K562 (cell line): ENCODE results near the gene SNIP1. TPM values are rescaled to one million over a fixed set of nuclear protein-coding genes. Genes with fewer than 3 reads are reported as not detected.

Experiments
- C11orf30 ChIP-seq: fragments of 450-650 bp; IDR thresholded peaks from 2 replicates; pipeline ENCODE4 v1.6.1; 2016; ENCODE audit warnings: low read depth, mild to moderate bottlenecking
- CREB1 ChIP-seq, 2 experiments: sonication (generic) in 1 of 2; formaldehyde crosslinking in 1 of 2; IDR thresholded peaks; 2 replicates each; pipeline versions ENCODE4 v1.6.1 to v1.8.0; 2012 to 2022; ENCODE audit warnings: inconsistent platforms in 1 of 2, mild to moderate bottlenecking in 1 of 2, missing genetic modification reagents in 1 of 2, moderate library complexity in 1 of 2
- GABPB1 ChIP-seq: sonication (generic); formaldehyde crosslinking; IDR thresholded peaks from 2 replicates; pipeline ENCODE4 v1.8.0; 2022; ENCODE audit warnings: mild to moderate bottlenecking, missing genetic modification reagents
- HNRNPUL1 ChIP-seq: fragments of 200-400 bp; formaldehyde crosslinking; IDR thresholded peaks from 2 replicates; pipeline ENCODE4 v1.6.1; 2017; ENCODE audit warnings: low read length
- JUND ChIP-seq, 2 experiments: IDR thresholded peaks; 2 replicates in 1 of 2; 3 replicates in 1 of 2; pipeline ENCODE4 v1.6.1; 2011; ENCODE audit warnings: borderline replicate concordance in 2 of 2, low read depth in 2 of 2, low read length in 2 of 2, improper control_type of control experiment in 1 of 2, missing biosample characterization in 1 of 2, missing genetic modification characterization in 1 of 2, missing genetic modification reagents in 1 of 2
- KLF13 ChIP-seq: fragments of 450-650 bp; IDR thresholded peaks from 2 replicates; pipeline ENCODE4 v1.6.1; 2016; ENCODE audit warnings: missing genetic modification characterization, low read depth, mild to moderate bottlenecking, missing compliant biosample characterization, moderate library complexity, borderline replicate concordance
- KLF6 ChIP-seq: fragments of 250-450 bp; sonication (Bioruptor Pico); IDR thresholded peaks from 2 replicates; pipeline ENCODE4 v1.4.0; 2020; ENCODE audit warnings: mild to moderate bottlenecking, moderate library complexity, borderline replicate concordance
- MAZ ChIP-seq, 2 experiments: fragments of 450-650 bp in 1 of 2; sonication (generic) in 1 of 2; formaldehyde crosslinking; IDR thresholded peaks in 1 of 2; conservative IDR thresholded peaks in 1 of 2; 2 replicates each; pipeline versions ENCODE4 v1.4.0 to v1.5.0; 2020; ENCODE audit warnings: mild to moderate bottlenecking in 1 of 2, missing genetic modification reagents in 1 of 2
- MTA2 ChIP-seq: fragments of 450-650 bp; IDR thresholded peaks from 2 replicates; pipeline ENCODE4 v1.6.1; 2016; ENCODE audit warnings: low read depth
- PML ChIP-seq: IDR thresholded peaks from 2 replicates; pipeline ENCODE4 v1.6.1; 2012; ENCODE audit warnings: low read length, inconsistent platforms
- POLR2AphosphoS5 ChIP-seq: IDR thresholded peaks from 2 replicates; pipeline ENCODE4 v1.6.1; 2011; ENCODE audit warnings: mild to moderate bottlenecking, low read depth, low read length, moderate library complexity; ENCODE audit not compliant: control insufficient read depth, insufficient read depth
- RCOR1 ChIP-seq, 2 experiments: IDR thresholded peaks; 2 replicates each; pipeline ENCODE4 v1.6.1; 2012; ENCODE audit warnings: low read depth in 2 of 2, low read length in 2 of 2, borderline replicate concordance in 1 of 2, improper control_type of control experiment in 1 of 2
- SRF ChIP-seq, 2 experiments: fragments of 250-450, 450-650 bp in 1 of 2; sonication (Bioruptor Pico) in 1 of 2; sonication (generic) in 1 of 2; formaldehyde crosslinking; IDR thresholded peaks; 2 replicates each; pipeline versions ENCODE4 v1.5.0 to v1.5.1; 2020 to 2022; ENCODE audit warnings: mild to moderate bottlenecking in 1 of 2, missing genetic modification reagents in 1 of 2
- TAL1 ChIP-seq: fragments of 450-650 bp; IDR thresholded peaks from 2 replicates; pipeline ENCODE4 v1.6.1; 2016; ENCODE audit warnings: mild to moderate bottlenecking
- ZFX ChIP-seq: sonication (generic); formaldehyde crosslinking; IDR thresholded peaks from 2 replicates; pipeline ENCODE4 v1.8.0; 2022; ENCODE audit warnings: mild to moderate bottlenecking, missing genetic modification reagents, moderate library complexity
- ZNF12 ChIP-seq: sonication (generic); formaldehyde crosslinking; IDR thresholded peaks from 2 replicates; pipeline ENCODE4 v1.4.0; 2020; ENCODE audit warnings: mild to moderate bottlenecking, missing genetic modification reagents
- ZNF121 ChIP-seq: sonication (generic); formaldehyde crosslinking; conservative IDR thresholded peaks from 2 replicates; pipeline ENCODE4 v1.8.0; 2022; ENCODE audit warnings: missing genetic modification reagents
- polyA plus RNA-seq, 8 experiments: library from polyadenylated mRNA; depleted of rRNA in 4 of 8; stranded (reverse) in 5 of 8; unstranded in 3 of 8; fragments of >200 nt; fragmentation: Nextera tagmentation in 2 of 8; fragmentation: Illumina TruSeq in 1 of 8; extraction: Ambion mirVana in 2 of 8; extraction: Trizol in 1 of 8; gene quantifications; 2 replicates each; pipeline versions ENCODE4 v1.2.1 to v1.2.3, GENCODE V29; 2011 to 2014; ENCODE audit warnings: inconsistent platforms in 1 of 8, missing spikeins in 1 of 8
- total RNA-seq, 7 experiments: library from RNA; depleted of rRNA in 6 of 7; stranded (reverse); fragments of >200 nt in 6 of 7; fragmentation: Illumina TruSeq in 2 of 7; extraction: Trizol in 2 of 7; gene quantifications; 2 replicates each; pipeline versions ENCODE4 v1.2.1 to v1.2.3, GENCODE V29; 2011 to 2021; ENCODE audit warnings: low replicate concordance in 1 of 7
- TF ChIP-seq, protein P1 (sequence below): sonication (generic); formaldehyde crosslinking; IDR thresholded peaks from 2 replicates; pipeline ENCODE4 v1.8.0; 2022; ENCODE audit warnings: missing genetic modification reagents, mild to moderate bottlenecking, moderate library complexity, borderline replicate concordance
- TF ChIP-seq, protein P2 (sequence below), 2 experiments: fragments of 450-650 bp; conservative IDR thresholded peaks; 2 replicates each; pipeline ENCODE4 v1.6.1; 2017; ENCODE audit warnings: mild to moderate bottlenecking in 2 of 2, moderate library complexity in 2 of 2
- TF ChIP-seq, protein P3 (sequence below): fragments of 200-800 bp; sonication (Bioruptor generic); IDR thresholded peaks from 2 replicates; pipeline ENCODE4 v1.6.1; 2017; ENCODE audit warnings: missing genetic modification characterization, missing compliant biosample characterization
- TF ChIP-seq, protein P4 (sequence below): fragments of 250-450 bp; sonication (Bioruptor Pico); IDR thresholded peaks from 2 replicates; pipeline ENCODE4 v1.8.0; 2021; ENCODE audit warnings: borderline replicate concordance, mild to moderate bottlenecking, moderate library complexity; ENCODE audit not compliant: poor library complexity, severe bottlenecking

SNIP1 gene
- total and polyA plus RNA-seq, 9 of the 15 experiments (the other 6 are each of a cell fraction or from before 2014, with no cell fraction given), result 2.9 to 25.9 (median 14.6) TPM

DNA sequence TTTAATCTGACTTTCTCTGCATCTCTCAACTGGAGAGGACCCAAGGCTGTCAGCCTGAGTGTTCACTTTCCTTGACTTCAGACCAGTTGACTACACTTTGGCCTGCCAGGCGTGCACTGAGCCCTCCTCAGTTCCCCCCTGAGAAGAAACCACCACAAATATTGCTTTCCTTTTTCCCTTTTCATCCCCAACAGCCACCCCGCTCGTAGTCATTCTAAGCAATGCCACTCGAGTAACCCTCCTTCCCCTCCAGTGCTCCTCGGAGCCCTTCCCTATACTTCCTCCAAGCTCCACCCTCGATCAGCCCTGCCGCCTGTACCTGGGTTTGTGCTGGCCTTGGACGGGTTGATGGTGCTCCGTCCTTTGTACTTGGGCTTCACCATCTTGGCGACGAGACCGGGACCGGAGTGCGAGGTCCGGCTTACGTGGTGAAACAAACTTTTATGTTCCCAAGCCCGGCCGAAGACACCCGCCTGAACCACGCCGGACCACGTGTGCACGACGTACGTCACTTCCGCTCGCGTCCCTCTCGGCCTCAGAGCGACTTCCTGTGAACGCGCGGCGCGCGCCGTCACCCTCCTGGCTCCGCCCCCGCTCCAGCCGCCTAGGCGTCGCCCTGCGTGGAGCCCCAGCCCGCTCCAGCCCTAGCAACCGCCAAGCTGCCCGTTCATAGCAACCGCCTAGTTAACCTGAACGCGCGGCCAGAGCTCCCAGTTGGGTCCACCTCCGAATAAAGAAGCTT, 41.5 kb upstream of the SNIP1 start, which contains the start of gene GNL2 (continued):
- TF ChIP-seq, protein P1, sequence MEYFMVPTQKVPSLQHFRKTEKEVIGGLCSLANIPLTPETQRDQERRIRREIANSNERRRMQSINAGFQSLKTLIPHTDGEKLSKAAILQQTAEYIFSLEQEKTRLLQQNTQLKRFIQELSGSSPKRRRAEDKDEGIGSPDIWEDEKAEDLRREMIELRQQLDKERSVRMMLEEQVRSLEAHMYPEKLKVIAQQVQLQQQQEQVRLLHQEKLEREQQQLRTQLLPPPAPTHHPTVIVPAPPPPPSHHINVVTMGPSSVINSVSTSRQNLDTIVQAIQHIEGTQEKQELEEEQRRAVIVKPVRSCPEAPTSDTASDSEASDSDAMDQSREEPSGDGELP (CRISPR knock-in tag), result peak; percentile 95
- TF ChIP-seq C11orf30, result peak; percentile 88
- TF ChIP-seq POLR2AphosphoS5, result peak; percentile 84
- TF ChIP-seq CREB1 (IDR thresholded peaks at IDR 0.05), result peak; percentile 91
- TF ChIP-seq CREB1 (CRISPR knock-in tag; IDR thresholded peaks at IDR 0.05), result peak; percentile 95
- TF ChIP-seq ZNF12 (CRISPR knock-in tag), result peak; percentile 71; the same call in 1 of the 2 replicates
- TF ChIP-seq, protein P2, sequence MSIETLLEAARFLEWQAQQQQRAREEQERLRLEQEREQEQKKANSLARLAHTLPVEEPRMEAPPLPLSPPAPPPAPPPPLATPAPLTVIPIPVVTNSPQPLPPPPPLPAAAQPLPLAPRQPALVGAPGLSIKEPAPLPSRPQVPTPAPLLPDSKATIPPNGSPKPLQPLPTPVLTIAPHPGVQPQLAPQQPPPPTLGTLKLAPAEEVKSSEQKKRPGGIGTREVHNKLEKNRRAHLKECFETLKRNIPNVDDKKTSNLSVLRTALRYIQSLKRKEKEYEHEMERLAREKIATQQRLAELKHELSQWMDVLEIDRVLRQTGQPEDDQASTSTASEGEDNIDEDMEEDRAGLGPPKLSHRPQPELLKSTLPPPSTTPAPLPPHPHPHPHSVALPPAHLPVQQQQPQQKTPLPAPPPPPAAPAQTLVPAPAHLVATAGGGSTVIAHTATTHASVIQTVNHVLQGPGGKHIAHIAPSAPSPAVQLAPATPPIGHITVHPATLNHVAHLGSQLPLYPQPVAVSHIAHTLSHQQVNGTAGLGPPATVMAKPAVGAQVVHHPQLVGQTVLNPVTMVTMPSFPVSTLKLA (conservative IDR thresholded peaks at IDR 0.05), result peak; percentile 100
- TF ChIP-seq MAZ (CRISPR knock-in tag; conservative IDR thresholded peaks at IDR 0.05 in 1 of 2, IDR thresholded peaks at IDR 0.05 in 1 of 2), result peak; percentile 73 to 74
- TF ChIP-seq, protein P3, sequence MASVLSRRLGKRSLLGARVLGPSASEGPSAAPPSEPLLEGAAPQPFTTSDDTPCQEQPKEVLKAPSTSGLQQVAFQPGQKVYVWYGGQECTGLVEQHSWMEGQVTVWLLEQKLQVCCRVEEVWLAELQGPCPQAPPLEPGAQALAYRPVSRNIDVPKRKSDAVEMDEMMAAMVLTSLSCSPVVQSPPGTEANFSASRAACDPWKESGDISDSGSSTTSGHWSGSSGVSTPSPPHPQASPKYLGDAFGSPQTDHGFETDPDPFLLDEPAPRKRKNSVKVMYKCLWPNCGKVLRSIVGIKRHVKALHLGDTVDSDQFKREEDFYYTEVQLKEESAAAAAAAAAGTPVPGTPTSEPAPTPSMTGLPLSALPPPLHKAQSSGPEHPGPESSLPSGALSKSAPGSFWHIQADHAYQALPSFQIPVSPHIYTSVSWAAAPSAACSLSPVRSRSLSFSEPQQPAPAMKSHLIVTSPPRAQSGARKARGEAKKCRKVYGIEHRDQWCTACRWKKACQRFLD (CRISPR knock-in tag), result 0 out of 2 replicates have a peak, but pooled peaks have one; percentile 24
- TF ChIP-seq, protein P4, sequence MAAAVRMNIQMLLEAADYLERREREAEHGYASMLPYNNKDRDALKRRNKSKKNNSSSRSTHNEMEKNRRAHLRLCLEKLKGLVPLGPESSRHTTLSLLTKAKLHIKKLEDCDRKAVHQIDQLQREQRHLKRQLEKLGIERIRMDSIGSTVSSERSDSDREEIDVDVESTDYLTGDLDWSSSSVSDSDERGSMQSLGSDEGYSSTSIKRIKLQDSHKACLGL (CRISPR knock-in tag), result peak; percentile 93
- peak; percentile 46; the same call in 1 of the 2 replicates for TF ChIP-seq KLF6
- peak; percentile 75; the same call in 1 of the 2 replicates for TF ChIP-seq JUND (IDR thresholded peaks at IDR 0.05; ENCODE audit: borderline replicate concordance, low read depth, low read length)
- TF ChIP-seq JUND (tag; IDR thresholded peaks at IDR 0.05; ENCODE audit: borderline replicate concordance, low read depth, low read length), result peak; percentile 69; the same call in 2 of the 3 replicates
- peak in 1 of 2 experiments; percentile 55; a peak in 1 of 4 replicates for TF ChIP-seq SRF (CRISPR knock-in tag; IDR thresholded peaks at IDR 0.05)
- peak; percentile 29; the same call in 1 of the 2 replicates for TF ChIP-seq ZNF121
- no peak; the same call in 1 of the 2 replicates for TF ChIP-seq ZFX (CRISPR knock-in tag)
- TF ChIP-seq MTA2, result no peak
- TF ChIP-seq HNRNPUL1, result no peak
- TF ChIP-seq PML, result peak; percentile 78
- TF ChIP-seq RCOR1 (IDR thresholded peaks at IDR 0.05; ENCODE audit: borderline replicate concordance in 1 of 2, low read depth in 2 of 2, low read length in 2 of 2), result peak in 1 of 2 experiments; percentile 15; a peak in 1 of 4 replicates
- TF ChIP-seq KLF13 (tag), result 0 out of 2 replicates have a peak, but pooled peaks have one; percentile 50
- TF ChIP-seq GABPB1 (CRISPR knock-in tag), result peak; percentile 98
- TF ChIP-seq TAL1, result no peak
